GM21526 (cell line): ENCODE data around the gene DENND11.
"Not testable (repeated sequence)": the region's sequence is repeated elsewhere in the genome, so short reads cannot be mapped to it uniquely, and the experiment has no call there.

Experiments
- ATAC-seq: cut with Tn5 transposase; IDR thresholded peaks from one replicate; pipeline ENCODE4 v1.9.1; 2021; ENCODE audit warnings: moderate library complexity; ENCODE audit not compliant: unreplicated experiment, low FRiP score

Gene DENND11

GRCh38 chr7:141709318-141709717, 7.4 kb upstream of the DENND11 start:
- no peak for ATAC-seq

DNA sequence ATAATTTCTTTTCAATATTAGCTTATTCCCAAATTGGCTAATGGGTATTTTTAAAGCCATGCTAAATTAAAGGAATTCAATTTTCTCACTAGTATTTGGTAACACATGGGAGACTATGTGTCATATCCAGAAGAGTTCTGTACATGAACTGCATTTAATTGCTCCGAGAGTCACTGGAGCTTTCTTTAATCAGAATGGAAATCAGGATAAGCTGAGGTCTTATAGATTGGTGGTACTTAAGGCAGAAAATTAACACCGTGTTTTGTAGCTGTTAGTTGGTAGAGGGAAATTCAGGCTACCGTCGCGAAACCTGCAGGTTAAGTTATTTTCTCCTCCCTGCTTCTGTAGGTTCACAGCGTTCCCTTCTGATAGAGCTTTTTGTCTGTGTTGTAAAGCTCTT, 6.4 kb upstream of the DENND11 start, which contains the start of gene WEE2:
Gene WEE2, plus strand, starts transcription at position 3 of the 400 bp plus-strand sequence. CDS start 406 bp downstream, outside the sequence.
- ATAC-seq: no peak

DNA sequence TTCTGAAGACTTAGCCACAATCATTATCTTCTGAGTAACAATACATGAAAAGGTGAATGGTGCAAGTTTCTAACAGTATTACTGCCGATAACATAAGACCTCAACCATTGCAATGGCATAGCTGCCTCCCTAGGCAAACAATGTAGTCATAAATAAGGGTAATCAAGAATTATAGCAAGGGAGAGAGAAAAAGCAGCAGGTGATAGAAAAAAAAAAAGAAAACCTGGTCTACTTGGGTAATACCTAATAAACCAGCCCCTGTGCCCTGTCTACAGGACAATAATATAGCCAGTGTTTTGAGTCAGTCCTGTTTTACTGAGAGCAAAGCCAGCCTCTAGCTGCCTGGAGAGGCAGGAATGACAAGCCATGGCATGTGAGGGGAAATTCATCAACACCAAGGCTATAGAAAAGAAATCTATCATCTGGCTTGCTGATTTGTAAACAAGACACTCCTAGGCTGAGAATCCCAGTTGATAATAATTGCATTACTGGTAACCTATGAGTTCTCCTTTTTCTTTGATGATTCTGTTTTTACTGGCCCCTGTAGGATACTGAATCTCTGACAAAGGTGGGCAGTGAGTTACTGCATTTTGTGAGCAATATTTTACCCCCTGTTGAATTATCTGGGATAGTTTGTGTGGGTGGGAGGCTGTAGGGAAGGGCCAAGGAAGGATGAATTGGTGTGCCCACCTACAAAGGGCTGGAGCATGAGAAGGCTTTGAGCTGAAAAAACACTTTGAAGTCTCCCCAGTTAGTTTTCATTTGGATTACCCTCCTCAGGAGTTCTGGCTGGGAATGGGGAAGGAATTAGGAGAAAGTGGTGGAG, 4.5 kb upstream of the DENND11 start:
- no peak for ATAC-seq

DNA sequence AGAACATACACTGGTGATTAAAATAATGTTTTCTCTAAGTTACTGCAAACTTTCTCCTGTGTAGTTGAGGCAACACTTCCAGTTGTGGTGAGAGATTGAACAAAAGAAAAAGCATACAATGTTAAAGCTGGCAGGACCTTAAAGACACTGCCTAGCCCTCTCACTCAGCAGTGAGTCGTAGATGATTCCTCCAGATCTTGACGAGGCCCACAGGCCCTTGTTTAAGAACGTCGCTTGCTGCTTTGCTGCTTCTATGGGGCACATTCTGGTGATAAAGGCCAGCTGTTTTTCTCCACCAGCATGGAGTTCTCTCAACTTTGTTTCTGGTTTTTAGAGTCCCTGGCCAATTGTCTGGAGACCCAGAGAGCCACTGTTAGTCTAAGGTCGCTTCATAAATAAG, 2.8 kb upstream of the DENND11 start:
- no peak for ATAC-seq

DNA sequence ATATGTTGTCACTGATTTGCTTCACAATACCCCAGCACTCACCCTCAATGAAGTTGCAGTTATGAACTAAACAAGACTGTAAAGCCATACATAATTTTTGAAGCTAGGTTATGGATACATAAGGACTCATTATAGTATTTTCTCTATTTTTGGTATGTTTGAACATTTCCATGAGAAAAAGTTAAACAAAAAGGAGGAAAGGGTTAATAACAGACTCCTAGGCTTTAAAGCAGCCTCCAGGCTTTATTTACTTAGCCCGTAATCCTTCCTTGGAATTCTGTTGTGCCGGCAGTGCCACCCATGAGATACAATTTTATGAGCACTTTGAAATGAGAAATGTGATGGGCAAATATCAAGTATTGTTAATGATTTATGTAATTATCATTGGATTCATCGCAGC, 2.1 kb upstream of the DENND11 start:
- ATAC-seq: no peak

DNA sequence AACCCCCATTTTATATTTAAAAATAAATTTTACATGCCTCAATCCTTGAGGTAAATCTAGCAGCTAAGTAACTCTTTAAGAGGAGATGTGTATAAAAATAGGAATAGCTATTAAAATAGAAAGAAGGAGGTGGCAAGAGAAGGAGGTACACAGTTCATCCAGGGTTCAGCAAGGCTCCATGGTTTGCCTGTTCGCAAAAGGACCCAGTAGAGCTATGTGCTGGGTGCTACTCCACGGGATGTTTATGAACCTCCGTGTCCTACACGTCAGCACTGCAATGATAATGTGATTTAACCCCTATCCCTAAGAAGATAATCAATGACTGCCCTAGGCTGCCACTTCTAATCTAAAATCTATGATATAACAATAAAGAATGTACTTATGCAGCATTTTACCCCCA, 926 bp upstream of the DENND11 start:
- no peak for ATAC-seq

- peak; percentile 84 for ATAC-seq
Observed at GRCh38 chr7:141701489-141702046, 398 bp downstream of the DENND11 start.

DNA sequence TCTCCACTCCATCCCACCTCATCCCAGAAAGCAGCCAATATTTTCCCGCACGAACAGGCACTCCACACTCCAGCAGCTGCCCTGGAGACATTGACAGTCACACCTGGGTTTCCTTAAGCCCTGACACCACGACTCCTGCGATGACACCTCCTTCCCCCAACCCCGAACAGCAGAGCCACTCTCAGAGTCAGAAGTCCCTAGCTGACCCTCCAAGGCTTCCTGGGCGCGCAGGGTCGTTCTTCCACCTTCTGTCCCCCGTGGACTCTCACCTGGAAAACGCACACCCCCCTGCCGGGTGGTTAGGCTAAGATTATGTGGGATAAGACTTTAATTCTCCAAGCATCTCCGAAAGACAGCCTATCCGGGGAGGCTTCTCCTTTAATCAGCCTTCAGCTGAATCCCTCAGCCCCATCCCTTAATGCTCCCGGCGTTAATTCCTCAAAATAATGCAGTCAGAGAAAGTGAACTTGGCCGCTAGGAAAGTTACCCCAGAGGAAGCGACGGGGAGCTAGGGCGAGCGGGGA, 1.1 kb downstream of the DENND11 start:
- ATAC-seq: no peak

DNA sequence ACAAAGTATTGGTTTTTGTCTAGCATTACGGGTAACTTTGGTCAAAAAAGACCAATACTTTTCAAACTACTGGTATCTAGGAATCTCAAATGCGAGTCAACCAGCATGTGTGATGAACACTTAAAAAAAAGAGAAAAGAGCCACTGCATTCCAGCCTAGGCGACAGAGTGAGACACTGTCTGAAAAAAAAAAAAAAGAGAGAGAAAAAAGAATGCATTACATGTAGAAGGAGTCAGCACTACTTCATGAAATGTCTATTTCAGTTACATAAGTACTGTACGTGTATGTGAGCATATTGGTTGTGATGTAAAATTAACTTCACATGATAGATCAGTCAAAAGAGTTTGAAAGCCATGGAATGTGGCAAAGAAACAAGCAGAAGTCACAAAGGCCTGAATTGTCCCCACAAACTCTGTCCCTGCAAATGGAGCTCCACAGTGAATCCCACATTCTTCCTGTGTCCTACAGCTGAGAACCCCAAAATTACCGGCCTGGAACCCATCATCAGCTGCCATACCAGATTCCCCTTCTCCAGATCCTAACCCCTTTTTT, 1.6 kb downstream of the DENND11 start:
- ATAC-seq: no peak

- ATAC-seq: no peak
Observed at GRCh38 chr7:141699860-141700259, 2.1 kb downstream of the DENND11 start.

GRCh38 chr7:141698247-141699015, 3.5 kb downstream of the DENND11 start:
- ATAC-seq: no peak

DNA sequence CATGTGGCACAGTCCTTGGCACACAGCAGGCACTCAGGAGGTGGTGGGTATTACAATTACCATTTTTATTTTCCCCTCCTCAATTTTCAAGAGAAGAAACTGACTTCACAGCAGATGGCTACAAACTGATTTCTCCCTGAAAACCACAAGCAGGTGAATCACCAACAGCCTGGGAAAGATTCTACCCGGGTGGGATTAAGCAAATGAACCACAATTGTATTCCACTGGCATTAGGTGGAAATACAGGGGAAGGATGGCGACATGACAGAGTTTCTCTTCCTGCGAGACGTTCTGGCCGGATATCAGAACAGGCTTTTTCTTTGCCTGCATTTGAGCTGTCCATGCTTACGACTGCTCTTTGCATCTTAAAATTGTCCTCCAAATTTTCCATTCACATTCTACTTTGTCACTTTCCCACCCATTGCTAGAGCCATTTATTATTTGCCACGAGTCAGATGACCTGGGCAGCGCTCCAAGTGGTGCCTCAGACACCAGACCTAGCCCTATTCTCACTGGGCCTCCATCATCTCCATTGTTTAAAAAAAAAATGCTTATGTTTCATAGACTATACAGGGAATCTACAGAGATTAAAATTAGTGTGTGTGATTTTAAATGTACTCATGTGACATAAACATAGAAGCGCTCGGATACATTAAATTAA, 4.6 kb downstream of the DENND11 start:
- no peak for ATAC-seq

DNA sequence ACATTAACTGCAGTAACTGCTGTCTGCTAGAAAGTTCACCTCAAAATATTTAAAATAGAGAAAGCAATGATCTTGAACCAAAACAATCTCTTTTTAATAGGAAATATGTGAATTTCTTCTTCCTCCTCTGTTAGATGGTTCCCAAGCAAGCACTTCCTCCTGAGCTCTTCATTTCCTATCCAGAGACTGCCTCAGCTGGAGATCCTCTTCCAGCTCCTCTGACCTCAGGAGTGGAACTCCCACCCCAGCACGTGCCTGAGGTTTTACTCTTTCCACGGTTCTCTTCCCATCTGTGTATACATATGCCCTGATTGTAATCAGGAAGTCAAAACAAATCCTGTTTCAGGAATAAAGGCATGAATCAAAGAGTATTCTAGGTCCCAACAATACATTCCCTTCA, 5.6 kb downstream of the DENND11 start:
- ATAC-seq: no peak

DNA sequence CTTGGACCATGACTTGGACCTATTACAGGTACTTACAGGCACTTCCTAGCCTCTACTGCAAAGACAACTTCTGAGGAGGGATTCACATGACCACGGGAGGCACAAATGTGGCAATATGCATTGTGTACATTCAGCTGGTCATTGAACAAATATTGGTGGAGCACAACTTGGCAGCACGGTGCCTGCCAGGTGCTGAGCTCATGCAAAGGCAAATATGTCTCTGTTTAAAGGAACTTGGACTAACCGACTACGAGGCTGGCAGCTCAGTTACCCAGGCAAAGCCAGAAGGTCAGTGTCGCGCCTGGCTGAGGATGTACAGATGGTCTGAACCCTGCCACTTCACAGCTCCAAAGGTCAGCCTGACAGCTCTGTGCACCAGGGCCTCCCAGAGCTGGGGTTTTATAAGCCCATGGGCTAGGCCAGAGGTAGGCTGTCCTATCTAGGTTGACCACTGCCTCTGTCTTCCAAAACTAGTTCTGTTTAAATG, 6.1 kb downstream of the DENND11 start:
- ATAC-seq: no peak

DNA sequence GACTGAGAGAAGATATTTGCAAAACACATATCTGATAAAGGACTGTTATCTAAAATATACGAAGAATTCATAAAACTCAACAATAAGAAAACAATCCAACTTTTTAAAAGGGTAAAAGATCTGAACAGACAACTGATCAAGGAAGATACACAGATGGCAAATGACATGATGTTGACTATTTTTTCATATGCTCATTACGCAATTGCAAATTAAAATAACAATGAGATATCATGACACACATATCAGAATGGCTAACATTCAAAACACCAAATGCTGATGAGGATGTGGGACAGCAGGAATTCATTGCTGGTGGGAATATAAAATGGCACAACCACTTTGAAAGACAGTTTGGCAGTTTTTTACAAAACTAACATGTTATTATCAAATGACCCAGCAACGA, 8.9 kb downstream of the DENND11 start:
- no peak for ATAC-seq

DNA sequence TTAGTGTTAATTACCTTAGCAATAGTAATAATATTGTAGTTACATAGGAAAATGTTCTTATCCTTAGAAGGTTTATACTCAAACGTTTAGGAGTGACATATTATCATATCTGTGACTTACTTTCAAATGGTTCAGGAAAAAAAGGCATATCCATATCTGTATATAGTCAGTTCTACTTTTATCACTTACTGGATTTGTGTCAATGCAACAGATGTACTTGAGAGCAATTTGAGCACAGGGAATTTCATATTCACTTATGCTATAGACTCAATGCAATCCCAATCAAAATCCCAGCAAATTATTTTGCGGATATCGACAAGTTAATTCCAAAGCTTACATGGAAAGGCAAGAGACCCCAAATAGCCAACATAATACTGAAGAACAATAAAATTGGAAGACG, 10.0 kb downstream of the DENND11 start:
- ATAC-seq: no peak

GRCh38 chr7:141691540-141691939, 10.4 kb downstream of the DENND11 start:
- no peak for ATAC-seq

DNA sequence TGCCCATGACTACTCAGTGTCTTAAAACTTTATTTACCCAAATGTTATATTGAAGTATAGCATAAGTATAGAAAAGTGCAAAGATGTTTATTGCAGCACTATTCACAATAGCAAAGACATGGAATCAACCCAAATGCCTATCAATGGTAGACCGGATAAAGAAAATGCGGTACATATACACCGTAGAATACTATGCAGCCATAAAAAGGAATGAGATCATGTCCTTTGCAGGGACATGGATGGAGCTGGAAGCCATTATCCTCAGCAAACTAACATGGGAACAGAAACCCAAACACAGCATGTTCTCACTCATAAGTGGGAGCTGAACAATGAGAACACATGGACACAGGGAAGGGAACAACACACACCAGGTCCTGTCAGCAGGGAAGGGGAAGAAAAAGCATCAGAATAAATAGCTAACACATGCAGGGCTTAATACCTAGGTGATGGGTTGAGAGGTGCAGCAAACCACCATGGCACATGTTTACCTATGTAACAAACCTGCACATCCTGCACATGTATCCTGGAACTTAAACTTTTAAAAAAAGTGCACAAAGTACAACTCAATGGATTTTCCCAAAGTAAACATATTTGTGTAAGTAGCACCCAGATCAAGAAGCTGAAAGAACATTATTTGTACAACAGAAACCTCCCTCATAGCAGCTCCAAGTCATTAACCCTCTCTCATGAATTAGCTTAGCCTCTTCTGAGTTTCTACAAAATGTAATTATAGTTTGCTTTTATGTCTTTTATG, 12.7 kb downstream of the DENND11 start:
- not testable (repeated sequence) for ATAC-seq

- no peak for ATAC-seq
Observed at GRCh38 chr7:141688043-141688442, 13.9 kb downstream of the DENND11 start.

DNA sequence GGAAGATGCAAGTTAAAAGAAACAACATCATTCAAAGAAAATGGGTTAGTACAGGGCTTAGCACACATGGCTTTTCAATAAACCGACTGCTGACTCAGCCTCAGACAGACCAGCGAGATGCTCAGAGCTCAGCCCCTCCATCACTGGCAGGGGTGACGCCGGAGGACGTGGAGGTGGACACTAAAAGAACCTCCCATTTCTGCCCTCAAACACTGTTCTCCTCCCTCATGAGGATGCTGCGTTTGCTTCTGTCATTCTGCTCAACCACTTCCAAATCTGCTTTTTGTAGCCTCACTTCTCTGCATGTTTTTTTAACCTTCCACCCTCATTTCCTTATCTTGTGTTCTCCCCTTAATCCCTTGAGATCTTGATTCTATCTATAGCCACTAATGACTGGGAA, 15.3 kb downstream of the DENND11 start:
- ATAC-seq: no peak
